OCI-LY3 (cell line): ENCODE data around the gene DDX39A.

Experiments
- H2AFZ ChIP-seq: fragments of 200-600, 300-600 bp; shearing (Covaris generic); 2 replicates; pipeline ENCODE4 v1.6.0; 2014; ENCODE audit warnings: antibody characterized with exemption, low read depth, low read length
- H3K27ac ChIP-seq: fragments of 200-600, 300-600 bp; sonication (generic); 2 replicates; pipeline ENCODE4 v1.5.1; 2014; ENCODE audit warnings: mild to moderate bottlenecking, low read length, moderate library complexity, mixed read lengths
- H3K27me3 ChIP-seq: fragments of 200-600, 300-600 bp; sonication (generic); 2 replicates; pipeline ENCODE4 v1.6.1; 2014; ENCODE audit warnings: low read depth, low read length, mixed read lengths
- H3K36me3 ChIP-seq: fragments of 200-600, 300-600 bp; sonication (generic); replicated peaks from 2 replicates; pipeline ENCODE3; 2014; ENCODE audit warnings: low read depth, low read length, mixed read lengths
- H3K4me1 ChIP-seq: fragments of 300-600, 200-600 bp; sonication (generic); 2 replicates; pipeline ENCODE4 v1.6.1; 2014; ENCODE audit warnings: low read length, mixed read lengths
- H3K4me2 ChIP-seq: fragments of 200-600, 300-600 bp; sonication (generic); 2 replicates; pipeline ENCODE4 v1.6.1; 2014; ENCODE audit warnings: low read length, mixed read lengths
- H3K4me3 ChIP-seq: fragments of 300-600, 200-600 bp; sonication (generic); 2 replicates; pipeline ENCODE4 v1.5.1; 2014; ENCODE audit warnings: antibody characterized with exemption, mild to moderate bottlenecking, low read length, moderate library complexity
- H3K79me2 ChIP-seq: fragments of 300-600, 200-600 bp; shearing (Covaris generic); 2 replicates; pipeline ENCODE4 v1.6.1; 2014; ENCODE audit warnings: mild to moderate bottlenecking, low read length, mixed read lengths
- H3K9ac ChIP-seq: fragments of 300-600, 200-600 bp; shearing (Covaris generic); 2 replicates; pipeline ENCODE4 v1.6.0; 2014; ENCODE audit warnings: mild to moderate bottlenecking, low read length, moderate library complexity
- H3K9me3 ChIP-seq: fragments of 200-600, 300-600 bp; shearing (Covaris generic); 2 replicates; pipeline ENCODE4 v1.6.1; 2014; ENCODE audit warnings: low read length, mixed read lengths; ENCODE audit not compliant: insufficient read depth
- H4K20me1 ChIP-seq: fragments of 200-600, 300-600 bp; sonication (generic); 2 replicates; pipeline ENCODE4 v1.6.1; 2016; ENCODE audit warnings: low read length, mixed read lengths; ENCODE audit not compliant: insufficient read depth
- CTCF ChIP-seq: fragments of 200-600, 300-600 bp; sonication (generic); IDR thresholded peaks from 2 replicates; pipeline ENCODE4 v1.5.1; 2014; ENCODE audit warnings: antibody characterized with exemption, low read length, low read depth
- EZH2phosphoT487 ChIP-seq: fragments of 200-600 bp; shearing (Covaris generic); IDR thresholded peaks from 2 replicates; pipeline ENCODE4 v1.6.1; 2018; ENCODE audit warnings: antibody characterized with exemption, mixed run types, low read depth

DDX39A gene

GRCh38 chr19:14450168-14450874 is 31.2 kb upstream of the DDX39A start:
- TF ChIP-seq EZH2phosphoT487, result no peak
- TF ChIP-seq CTCF, result no peak
- H3K4me2 ChIP-seq, result no peak overlapping the region
- no peak overlapping the region for H3K9ac ChIP-seq
- H3K79me2 ChIP-seq, result no peaks in the 10 kb centered on the region
- H2AFZ ChIP-seq, result no peak overlapping the region
- H3K4me3 ChIP-seq, result no peak overlapping the region
- H3K9me3 ChIP-seq, result no peaks in the 10 kb centered on the region
- no peaks in the 10 kb centered on the region for H3K4me1 ChIP-seq
- H4K20me1 ChIP-seq, result no peaks in the 10 kb centered on the region
- H3K27me3 ChIP-seq, result no peaks in the 10 kb centered on the region
- H3K27ac ChIP-seq, result no peak overlapping the region
- peaks cover 53% of the 10 kb centered on the region for H3K36me3 ChIP-seq

- Histone ChIP-seq H2AFZ (no peak overlapping the region), H3K9me3 (no peaks in the 10 kb centered on the region), H3K36me3 (peaks cover 50% of the 10 kb centered on the region), H4K20me1 (no peaks in the 10 kb centered on the region), H3K79me2 (no peaks in the 10 kb centered on the region), H3K9ac (no peak overlapping the region), H3K27me3 (no peaks in the 10 kb centered on the region), H3K4me2 (no peak overlapping the region), H3K27ac (no peak overlapping the region), H3K4me3 (no peak overlapping the region), H3K4me1 (no peaks in the 10 kb centered on the region)
- TF ChIP-seq EZH2phosphoT487 (no peak), CTCF (no peak)
These were observed 30.2 kb upstream of the DDX39A start for GRCh38 chr19:14449321-14449720.

- H3K79me2 ChIP-seq, result peaks cover 3% of the 10 kb centered on the region; the same call in 1 of the 2 replicates
- no peaks in the 10 kb centered on the region for H3K4me1 ChIP-seq
- no peaks in the 10 kb centered on the region for H4K20me1 ChIP-seq
- no peaks in the 10 kb centered on the region for H3K9me3 ChIP-seq
- H3K9ac ChIP-seq, result no peak overlapping the region
- no peak overlapping the region for H3K4me2 ChIP-seq
- no peaks in the 10 kb centered on the region for H3K27me3 ChIP-seq
- no peak overlapping the region for H3K4me3 ChIP-seq
- no peak for TF ChIP-seq EZH2phosphoT487
- no peak for TF ChIP-seq CTCF
- H2AFZ ChIP-seq, result no peak overlapping the region
- H3K36me3 ChIP-seq, result peaks cover 65% of the 10 kb centered on the region
- no peak overlapping the region for H3K27ac ChIP-seq
These were observed 27.3 kb upstream of the DDX39A start for GRCh38 chr19:14446336-14447036.

GRCh38 chr19:14443632-14444216 is 24.6 kb upstream of the DDX39A start:
- H3K4me1 ChIP-seq, result peaks cover 14% of the 10 kb centered on the region
- TF ChIP-seq CTCF (no peak), EZH2phosphoT487 (no peak)
- H4K20me1 ChIP-seq, result peaks cover 4% of the 10 kb centered on the region; the same call in 1 of the 2 replicates
- H3K9ac ChIP-seq, result no peak overlapping the region
- H3K4me2 ChIP-seq, result no peak overlapping the region
- H2AFZ ChIP-seq, result no peak overlapping the region
- H3K27me3 ChIP-seq, result no peaks in the 10 kb centered on the region
- no peak overlapping the region for H3K27ac ChIP-seq
- peaks cover 29% of the 10 kb centered on the region for H3K79me2 ChIP-seq
- no peak overlapping the region for H3K4me3 ChIP-seq
- no peaks in the 10 kb centered on the region for H3K9me3 ChIP-seq
- peaks cover 45% of the 10 kb centered on the region for H3K36me3 ChIP-seq
